GM21526 (cell line): ENCODE measurements around the gene KCNT1.

ENCODE experiments used
- ATAC-seq: cut with Tn5 transposase; IDR thresholded peaks from one replicate; pipeline ENCODE4 v1.9.1; 2021; ENCODE audit warnings: moderate library complexity; ENCODE audit not compliant: unreplicated experiment, low FRiP score

The KCNT1 gene

GRCh38 chr9:135840539-135840938 is 138.6 kb downstream of the KCNT1 start:
- no peak for ATAC-seq
